CD4-positive, alpha-beta T cell treated with Interferon gamma for 1 hour (primary cell): ENCODE data around the gene MAEA.
"Not testable (repeated sequence)": the region's sequence is repeated elsewhere in the genome, so short reads cannot be mapped to it uniquely, and the experiment has no call there.

ENCODE experiments used
- DNase-seq: peaks from one replicate; pipeline ENCODE4 v3.0.0-alpha.2; 2020

Gene MAEA

DNA sequence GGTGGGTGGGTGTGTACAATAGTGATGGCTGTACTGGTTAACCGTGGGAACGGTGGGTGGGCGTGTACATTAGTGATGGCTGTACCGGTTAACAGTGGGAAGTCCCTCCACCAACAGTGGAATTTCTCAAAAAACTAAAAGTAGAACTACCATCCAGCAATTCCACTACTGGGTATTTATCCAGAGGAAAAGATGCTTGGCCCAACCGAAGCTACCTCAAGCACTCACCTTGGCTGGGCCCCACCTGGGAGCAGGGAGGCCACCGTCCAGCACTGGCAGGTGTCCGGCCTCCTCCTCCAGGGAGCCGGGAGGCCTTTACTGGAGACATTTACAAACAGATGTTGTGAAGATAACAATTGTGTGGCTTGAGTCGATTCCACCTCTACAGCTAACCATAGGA lies 6.0 kb upstream of the MAEA start:
- no peak for DNase-seq

DNA sequence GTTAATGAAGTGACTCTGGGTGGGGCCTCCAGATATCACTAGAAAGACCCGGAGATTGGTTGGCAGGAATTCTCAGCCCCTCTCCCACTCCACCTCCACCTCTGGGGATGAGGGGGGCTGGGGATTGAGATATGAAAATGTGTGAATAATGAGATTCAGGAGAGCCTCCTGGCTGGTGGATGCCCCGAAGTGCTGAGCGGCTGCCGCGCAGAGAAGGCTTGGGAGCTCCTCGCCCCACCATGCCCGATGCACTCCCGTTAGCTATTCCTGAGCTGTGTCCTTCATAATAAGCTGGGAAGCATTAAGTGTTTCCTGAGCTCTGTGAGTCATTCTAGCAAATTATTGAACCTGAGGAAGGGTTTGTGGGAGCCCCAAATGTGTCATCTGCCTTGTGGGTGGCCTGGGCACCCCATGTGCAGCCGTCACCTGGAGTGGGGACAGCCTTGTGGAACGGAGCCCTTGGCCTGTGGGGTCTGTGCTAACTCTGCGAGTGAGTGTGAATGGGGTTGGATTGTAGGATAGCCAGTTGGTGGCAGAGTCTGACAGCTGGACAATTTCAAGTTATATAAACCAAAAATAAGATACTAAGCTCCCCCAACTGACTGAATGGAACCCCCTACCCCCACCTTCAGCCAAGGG lies 4.4 kb upstream of the MAEA start:
- no peak for DNase-seq

DNA sequence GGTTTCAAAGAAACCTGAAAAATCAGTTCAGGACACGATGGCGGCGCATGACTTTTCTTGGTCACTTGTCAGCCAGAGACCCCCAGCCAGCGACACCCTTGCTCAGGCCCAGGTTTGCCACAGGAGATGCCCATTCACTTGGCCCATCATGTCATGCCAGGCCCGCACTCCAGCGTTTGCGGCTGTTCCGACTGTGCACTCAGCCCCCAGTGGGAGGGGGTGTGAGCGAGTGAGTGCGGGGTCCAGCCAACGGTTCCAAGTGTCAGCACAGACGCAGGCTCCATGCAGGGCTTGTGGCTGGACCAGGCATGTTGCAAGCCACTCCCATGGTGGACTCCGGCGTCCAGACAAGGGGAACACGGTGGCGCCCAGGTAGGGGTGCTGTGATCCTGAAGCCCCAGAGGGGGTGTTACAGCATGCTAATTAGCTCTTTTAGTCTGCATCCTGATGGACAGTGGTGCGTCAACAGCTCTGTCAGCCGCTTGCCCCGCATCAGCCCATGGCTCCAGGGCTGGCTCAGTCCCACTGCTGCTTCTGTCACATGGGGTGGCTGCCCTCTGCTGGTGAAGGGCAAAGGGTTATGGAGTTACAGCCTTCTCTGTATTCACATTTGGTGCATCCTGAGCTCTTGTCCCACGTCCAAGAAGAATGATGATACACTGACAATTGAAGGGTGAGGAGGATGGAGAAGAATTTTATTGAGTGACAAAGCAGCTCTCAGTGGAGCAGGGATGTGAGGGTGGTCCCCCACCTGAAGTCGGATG lies 3.7 kb upstream of the MAEA start:
- DNase-seq, result peak; percentile 24

DNA sequence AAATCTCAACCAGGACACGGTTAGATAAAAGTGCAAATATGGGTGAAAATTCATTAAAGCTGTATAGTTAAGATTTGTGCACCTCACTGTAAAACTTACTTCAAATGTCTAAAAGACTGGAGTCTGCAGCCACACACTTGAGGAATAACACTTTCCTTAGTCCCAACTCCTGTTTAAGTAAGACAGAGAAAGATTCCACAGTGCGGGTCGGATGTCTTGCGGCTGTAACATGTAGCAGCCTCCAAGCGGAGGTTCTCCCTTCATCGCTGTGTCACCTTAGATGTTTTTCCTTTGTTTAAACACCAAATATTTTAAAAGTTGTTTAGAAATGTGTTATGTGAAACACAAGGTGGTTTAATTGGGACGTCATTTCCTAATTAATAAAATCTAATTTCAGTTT lies 905 bp upstream of the MAEA start:
- no peak for DNase-seq

DNA sequence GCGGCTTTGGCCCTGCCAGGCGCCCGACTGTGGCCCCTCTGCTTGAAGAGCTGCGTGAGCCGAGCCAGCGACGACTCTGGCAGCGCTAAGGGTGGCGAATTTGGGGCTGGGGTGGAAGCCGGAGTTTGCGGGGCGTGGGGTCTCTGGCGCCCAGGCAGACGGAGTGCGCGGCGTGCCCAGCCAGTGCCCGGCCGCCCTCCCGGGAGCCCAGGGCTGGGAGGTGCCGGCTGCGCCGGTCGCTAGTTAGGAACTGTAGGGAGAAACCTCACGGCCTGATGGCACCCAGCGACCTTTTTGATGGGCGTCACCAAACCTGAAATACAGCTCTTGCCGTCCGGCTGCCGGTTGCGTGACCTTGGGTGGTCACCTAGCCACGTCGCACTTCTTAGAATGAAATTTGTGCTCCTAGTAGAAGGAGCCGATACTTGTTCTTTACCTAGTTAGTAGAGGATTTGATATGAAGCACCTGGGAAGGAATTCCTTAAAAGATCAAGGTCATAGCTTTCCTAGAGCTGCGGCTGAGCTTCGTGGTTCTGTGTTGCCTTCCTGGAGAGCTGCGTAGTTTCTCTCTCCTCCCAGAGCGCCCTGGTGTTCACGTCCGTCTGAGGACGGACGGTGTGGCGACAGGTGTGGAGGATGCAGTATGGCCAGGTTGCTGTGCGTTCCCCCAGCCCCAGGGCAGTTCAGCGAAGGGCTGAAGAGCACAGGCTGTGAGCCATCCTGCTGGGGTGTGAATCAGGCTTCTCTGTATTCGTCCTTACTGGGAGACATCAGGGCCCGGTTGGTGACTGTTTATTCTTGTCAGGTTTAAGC lies 680 bp downstream of the MAEA start:
- DNase-seq, result no peak

DNA sequence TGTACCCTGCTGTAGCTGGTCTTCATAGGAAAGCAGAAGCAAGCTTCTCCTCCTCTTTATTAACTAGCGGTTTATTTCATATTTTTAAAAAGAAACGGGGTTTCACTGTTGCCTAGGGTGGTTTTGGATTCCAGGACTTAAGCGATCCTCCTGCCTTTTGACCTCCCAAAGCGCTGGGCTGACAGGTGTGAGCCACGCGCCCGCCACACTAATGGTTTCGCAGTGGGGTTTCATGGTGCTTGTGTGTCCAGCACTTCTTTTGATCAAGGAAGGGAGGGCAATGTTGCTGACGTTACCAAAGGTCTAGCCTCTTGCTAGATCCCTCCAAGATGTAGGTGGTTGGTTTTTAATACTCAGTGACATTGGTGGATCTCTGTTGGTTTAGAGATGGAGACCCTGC lies 1.4 kb downstream of the MAEA start:
- DNase-seq, result no peak

DNA sequence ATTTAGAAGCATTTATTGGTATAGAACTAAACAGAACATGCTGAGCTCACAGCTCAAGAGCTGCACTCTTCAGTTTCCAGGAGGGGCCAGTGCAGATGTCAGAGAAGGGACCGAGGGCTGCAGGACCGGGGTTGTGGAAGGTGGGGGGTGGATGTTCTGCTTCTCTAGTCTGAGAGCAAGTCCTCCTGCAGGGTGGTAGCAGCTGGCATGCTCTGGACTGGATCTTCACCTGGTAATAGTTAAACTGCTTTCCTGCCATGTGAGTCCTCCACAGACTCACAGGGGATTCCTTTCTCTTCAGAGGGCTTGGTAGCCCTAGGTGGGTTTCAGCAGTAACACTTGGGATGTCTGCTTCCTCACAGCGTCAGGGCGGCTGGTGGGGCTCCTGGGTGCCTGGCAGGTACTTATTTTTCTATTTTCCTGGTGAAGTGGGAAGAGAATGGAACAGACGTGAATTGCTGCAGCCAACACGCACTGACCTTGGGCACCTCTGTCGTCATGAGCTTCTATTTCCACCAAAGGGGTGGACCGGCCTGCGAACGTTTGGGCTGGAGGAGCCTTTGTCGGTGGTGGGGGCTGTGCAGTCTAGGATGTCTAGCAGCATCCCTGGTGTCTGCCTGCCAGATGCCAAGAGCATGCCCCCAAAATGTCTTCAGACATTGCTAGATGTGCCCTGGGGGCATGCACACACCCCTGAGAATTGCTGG lies 2.5 kb downstream of the MAEA start:
- no peak for DNase-seq

DNA sequence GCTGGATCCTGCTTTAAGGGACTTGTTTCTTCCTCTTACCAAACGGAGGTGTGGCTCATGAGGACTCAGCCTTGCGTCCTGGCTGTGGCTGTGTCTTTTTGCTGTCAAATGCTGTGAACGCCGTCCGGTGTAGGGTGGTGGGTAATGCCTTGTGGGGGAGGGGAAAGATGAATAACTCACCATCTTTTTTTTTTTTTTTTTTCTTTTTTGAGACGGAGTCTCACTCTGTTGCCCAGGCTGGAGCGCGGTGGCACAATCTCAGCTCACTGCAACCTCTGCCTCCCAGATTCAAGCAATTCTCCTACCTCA lies 3.0 kb downstream of the MAEA start:
- DNase-seq, result not testable (repeated sequence)

DNA sequence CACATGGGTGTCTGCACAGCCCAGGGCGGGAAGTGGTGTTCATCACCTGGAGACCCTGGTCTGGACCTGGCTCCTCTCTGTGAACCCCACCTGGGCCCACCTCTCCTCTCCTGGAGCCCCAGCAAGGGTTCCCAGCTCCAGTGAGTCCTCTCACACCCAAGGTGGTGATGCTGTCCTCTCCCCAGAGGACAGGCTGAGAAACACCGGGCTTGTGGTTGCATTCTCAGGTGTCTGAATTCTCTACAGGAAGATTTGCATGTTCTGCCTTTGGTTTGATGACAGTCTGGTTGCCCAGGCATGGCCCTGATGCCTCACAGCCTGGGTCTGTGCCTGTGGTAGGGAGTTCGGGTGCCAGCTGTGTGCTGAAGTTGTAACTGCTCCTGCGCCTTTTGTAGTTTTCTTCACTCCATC lies 3.8 kb downstream of the MAEA start:
- no peak for DNase-seq

DNA sequence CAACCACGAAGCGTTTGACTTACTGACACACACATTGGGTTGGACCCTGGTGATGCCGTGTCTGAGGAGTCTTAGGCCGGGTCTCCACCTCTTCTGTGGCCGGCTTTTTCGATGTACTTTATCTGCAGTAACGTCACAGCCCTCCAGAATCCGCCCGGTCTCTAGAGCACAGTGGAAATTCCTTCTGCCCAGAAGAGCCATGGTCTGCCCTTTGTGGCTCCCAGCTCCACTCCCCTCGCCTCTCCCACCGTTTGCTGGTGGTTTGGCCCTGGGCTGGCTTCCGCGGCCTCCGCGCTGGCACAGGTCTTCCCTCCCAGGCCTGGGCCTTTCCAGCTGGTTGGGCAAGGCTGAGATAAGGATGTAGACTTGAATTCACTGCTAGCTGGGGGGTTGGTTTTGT lies 4.3 kb downstream of the MAEA start:
- DNase-seq, result no peak

DNA sequence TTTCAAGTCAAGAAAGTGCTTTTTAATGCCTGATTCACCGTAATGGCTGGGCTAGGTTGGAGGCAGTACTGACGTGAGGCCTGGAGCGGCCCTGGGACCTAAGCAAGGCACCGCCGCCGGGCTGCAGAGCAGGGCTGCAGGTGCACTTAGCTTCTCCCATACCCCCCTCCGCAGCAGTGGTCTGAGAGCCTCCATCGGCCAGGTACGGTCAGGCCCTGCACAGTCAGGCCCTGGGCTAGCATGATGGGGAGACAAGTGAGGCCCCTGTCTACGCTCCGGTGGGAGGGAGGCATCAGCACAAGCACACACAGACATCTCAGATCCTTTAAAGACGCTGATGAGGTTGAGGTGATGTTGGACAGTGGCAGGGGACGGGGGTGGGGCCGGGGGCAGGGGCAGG lies 4.7 kb downstream of the MAEA start:
- no peak for DNase-seq

DNA sequence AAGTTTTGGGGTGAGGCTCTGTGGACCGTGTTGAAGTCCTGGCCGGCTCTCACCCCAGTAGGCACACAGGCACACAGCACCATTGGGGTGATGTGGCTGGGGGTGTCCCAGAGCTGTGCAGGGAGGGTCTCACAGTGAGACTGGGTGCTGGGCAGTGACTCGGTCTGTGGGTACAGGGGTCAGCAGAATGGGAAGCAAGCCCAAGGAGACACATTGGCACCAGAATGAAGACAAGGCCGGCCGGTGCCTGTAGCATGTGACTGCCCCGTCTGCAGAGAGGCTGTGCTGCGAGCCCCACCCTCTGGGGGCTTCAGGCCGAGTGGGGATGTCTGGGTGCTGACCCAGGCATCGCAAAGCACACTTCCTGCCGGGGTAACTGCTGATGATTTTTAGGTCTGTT lies 5.2 kb downstream of the MAEA start:
- no peak for DNase-seq

DNA sequence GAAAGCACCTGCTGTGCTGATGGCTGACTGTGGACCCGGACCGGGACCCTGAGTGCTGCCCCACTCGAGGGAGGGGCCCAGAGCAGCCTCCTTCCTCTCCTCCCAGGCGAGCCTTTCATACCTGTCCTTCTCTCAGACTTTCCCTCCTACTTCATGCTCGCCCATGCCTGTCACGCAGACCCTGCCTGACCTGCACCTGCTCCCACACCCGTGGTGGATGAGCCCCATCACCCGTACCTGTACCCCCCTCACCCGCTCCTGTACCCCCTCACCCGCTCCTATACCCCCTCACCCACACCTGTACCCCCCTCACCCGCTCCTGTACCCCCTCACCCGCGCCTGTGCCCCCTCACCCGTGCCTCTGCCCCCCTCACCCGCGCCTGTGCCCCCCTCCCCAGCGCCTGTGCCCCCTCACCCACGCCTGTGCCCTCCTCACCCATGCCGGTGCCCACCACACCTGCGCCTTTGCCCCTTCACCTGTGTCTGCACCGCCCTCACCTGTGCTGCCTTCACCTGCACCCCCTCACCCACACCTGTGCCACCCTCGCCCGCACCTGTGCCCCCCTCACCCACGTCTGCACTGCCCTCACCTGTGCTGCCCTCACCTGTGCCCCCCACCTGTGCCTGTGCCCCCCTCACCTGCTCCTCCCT lies 5.8 kb downstream of the MAEA start:
- no peak for DNase-seq

DNA sequence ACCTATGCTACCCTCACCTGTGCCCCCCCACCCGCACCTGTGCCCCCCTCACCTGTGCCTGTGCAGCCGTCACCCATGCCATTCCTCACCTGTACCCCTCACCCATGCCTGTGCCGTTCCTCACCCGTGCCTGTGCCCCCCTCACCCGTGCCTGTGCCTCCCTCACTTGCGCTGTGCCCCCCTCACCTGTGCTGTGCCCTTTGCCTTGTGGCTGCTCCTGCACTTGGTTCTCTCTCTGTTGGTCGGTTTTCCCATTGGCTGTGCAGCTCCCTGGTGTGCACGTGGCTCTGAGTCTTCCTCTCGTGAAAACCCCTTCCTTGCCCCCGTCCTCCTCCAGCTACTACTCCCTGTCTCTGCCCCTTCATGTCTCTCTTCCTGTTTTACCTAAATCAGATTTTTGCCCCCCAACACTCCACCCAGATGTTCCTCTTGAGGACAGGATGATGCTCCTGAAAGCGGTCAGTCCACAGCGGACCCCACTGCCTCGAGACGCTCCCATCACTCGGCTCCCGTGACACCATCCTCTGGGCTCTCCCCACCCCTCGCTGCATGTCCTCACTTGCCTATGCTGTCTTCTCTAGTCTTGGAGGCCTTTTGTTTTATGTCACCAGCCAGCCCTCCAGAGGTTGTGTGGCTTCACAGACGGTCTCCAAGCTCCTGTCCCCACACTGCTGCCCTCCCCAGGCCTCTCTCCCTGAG lies 6.8 kb downstream of the MAEA start:
- no peak for DNase-seq

DNA sequence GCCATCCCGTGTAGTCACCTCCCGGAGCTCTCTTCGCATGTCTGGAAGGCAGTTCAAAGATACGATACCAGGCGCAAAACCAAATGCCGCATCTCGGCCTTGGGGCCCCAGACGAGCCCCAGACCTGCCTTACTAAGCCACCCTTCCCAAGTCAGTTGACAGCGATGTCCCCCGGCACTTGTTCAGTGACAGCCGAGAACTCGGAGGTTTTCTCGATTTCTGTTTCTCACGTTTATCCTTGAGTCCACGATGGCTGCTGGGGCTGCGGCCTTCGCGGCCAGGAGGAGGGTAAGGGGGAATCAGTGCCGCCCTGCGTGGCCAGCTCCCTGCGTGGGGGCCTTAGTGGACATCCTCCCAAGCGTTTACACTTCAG lies 7.3 kb downstream of the MAEA start:
- DNase-seq, result no peak

DNA sequence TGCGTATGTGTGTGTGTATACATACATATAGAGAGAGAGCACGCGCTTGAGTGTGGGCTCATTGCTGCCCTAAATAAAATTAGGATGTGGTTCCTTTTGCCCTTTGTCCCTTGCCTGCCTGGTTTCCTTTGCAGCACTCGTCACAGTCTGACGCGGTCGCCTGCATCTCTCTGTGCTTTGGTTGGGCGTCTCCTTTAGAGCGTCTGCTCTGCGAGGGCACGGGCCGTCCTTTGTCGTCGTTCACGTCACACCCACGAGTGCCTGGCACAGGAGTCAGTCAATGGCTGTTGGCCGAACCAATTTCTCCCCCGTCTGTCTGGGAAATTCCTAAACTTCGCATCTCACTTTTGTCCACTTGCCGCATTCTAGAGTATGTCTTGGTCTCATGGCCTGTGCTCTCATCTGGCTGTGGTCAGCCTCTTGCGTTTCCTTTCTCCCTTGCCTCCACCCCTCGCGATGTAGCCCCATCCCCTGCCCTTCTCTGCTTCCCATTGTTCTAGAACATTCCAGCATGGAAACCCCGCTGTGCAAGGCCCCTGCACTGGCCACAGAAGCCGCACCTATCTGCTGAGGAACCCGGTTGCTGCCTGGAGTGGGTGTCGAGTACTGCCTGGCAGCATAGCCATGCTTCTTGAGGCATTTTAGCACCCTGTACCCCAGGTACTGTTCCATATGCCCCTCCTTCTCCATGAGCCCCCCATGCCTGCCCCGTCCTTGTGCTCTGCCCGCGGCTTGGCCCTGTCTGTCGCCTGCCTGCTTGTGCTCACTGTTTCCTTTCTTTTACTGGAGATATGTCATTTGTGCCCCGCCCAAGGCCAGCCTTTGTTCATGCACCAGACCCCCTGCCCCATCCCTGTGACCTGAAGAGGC lies 8.0 kb downstream of the MAEA start:
- DNase-seq, result no peak

DNA sequence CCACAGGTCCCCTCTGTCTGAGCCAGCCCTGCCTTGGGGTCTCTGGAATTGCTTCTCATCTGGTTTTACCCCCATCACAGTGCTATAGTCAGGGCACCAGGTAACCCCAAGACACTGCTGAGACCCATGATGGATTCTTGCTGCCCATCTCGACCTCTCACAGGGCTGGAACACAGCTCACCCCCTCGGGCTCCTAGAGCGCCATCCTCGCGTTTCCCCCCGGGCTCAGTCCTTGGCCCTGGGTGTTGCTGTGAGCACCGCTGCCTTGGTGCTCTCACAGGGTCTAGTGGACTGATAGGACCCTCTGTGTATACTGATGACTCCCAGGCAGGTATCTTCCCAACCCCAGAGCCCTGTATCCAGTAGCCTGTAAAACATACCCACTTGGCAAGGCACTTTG lies 8.8 kb downstream of the MAEA start:
- no peak for DNase-seq

DNA sequence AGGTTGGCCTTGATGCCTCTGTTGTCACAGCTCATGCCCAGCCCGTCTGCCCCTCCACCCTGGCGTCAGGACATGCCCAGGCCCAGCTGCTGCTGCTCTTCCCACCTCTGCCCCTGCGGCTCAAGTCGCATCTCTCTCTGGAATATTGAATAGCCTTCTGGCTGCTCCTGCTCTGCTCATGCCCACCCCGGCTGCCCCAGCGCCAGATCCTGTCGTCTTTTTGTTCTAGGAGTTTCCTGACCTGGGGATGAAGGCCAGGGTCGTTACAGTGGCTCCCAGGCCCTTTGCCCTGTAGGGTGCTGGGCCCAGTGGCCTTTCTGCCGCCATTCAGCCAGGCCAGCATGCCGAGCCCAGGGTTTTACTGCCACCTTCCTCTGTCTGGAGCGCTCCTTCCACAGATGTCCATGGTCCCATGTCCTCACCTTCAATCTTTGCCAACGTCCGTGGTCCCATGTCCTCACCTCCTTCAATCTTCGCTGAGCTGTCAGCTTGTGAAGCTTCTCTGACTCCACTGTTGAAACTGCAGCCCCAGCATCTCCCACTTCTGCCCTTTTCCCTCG lies 9.7 kb downstream of the MAEA start:
- no peak for DNase-seq

DNA sequence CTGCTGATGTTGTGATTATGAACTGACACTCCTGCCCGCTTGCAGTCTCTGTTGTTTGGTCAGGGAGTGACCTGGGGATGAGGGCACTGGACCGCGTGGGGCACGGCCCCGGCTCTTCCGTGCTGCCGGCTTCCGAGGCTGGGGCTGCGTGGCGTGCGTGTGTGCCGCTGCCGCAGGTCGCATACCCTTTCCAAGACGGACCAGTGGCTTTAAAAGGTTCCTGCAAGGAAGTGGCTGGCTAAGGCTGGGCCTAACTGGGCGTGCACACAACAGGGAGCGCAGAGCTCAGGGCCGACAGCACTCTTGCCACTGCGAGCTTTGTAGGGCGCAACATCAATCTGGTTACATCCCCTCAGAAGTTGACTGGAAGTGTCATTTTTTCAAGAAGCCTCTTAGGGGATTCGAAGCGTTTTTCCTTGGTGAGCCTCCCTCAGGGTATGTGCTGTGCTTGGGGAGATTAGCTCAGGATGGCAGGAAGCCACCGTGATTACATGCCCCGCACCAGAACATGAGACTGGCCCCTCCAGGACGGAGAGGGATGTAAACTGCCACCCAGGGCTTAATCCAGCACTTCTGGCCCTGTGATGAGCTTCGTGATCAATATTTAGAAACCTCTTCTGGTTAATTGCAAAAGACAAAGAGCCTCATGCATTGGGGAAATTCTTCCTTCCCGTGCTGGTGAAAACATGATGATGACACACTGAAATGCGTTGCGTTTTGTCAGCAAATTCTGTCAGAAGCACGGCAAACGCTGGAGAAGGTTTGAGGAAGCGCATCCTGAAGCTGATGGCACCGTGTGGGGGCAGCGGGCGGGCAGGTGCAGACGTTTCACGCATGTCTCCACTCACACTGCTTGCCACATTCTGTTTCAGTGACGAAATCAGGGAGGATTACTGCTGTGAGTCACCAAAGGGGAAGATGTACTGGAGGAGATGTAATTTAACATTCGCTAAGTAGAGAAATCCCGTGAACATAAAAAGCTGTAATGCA lies 11.1 kb downstream of the MAEA start:
- DNase-seq, result peak; percentile 83

DNA sequence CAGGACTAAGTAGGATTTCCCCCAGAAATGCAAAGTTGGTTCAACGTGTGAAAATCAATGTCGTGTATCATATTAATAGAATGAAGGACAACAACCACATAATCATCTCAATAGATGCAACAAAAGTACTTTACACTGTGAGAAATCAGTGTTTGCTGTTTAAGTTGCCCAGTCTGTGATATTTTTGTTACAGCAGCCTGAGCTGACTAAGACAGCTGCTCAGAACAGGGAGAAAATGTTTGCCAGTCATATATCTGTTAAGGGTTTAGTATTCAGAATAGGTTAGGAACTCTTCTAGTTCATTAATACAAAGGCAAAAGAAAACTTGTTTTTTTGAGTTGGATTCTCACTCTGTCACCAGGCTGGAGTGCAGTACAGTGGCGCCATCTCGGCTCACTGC lies 12.5 kb downstream of the MAEA start:
- DNase-seq, result no peak
